ENCODE measurements around the gene MCTP1. TPM values are rescaled to one million over a fixed set of nuclear protein-coding genes. Genes with fewer than 3 reads are reported as not detected.

The MCTP1 gene
- total RNA-seq, 2 donors from 2014 or later = 22.1 to 256 TPM

- Histone ChIP-seq H3K9me3 (no peaks in the 10 kb centered on the region), H3K4me3 (no peak overlapping the region), H3K4me1 (ENCODE audit: control insufficient read depth in 1 of 2, low read depth in 2 of 2) (no peaks in the 10 kb centered on the region), H3K36me3 (no peaks in the 10 kb centered on the region), H3K27ac (no peak overlapping the region), H3K27me3 (replicated peaks; ENCODE audit: insufficient read depth) (no peaks in the 10 kb centered on the region)
- DNase-seq (ENCODE audit: low spot score) (no peak), ATAC-seq (ENCODE audit: insufficient number of reproducible peaks, low FRiP score, low read depth) (no peak)
- no peak for TF ChIP-seq CTCF (IDR thresholded peaks at IDR 0.05)
These were observed 125.3 kb downstream of the MCTP1 start for GRCh38 chr5:95159603-95160002.

- no peak for DNase-seq (ENCODE audit: low spot score)
- Histone ChIP-seq H3K9me3 (no peaks in the 10 kb centered on the region), H3K27me3 (replicated peaks; ENCODE audit: insufficient read depth) (no peaks in the 10 kb centered on the region), H3K27ac (no peak overlapping the region), H3K4me1 (ENCODE audit: control insufficient read depth in 1 of 2, low read depth in 2 of 2) (no peaks in the 10 kb centered on the region), H3K4me3 (no peak overlapping the region), H3K36me3 (no peaks in the 10 kb centered on the region)
- TF ChIP-seq CTCF (IDR thresholded peaks at IDR 0.05) = no peak
- ATAC-seq (ENCODE audit: insufficient number of reproducible peaks, low FRiP score, low read depth) = no peak
These were observed 129.0 kb downstream of the MCTP1 start for GRCh38 chr5:95155888-95156287.

- ATAC-seq (ENCODE audit: insufficient number of reproducible peaks, low FRiP score, low read depth) = no peak
These were observed 131.4 kb downstream of the MCTP1 start for GRCh38 chr5:95153511-95153910.

GRCh38 chr5:95152535-95152934 is 132.4 kb downstream of the MCTP1 start:
- H3K27ac ChIP-seq = no peak overlapping the region
- no peaks in the 10 kb centered on the region for H3K4me1 ChIP-seq (ENCODE audit: control insufficient read depth in 1 of 2, low read depth in 2 of 2)
- H3K36me3 ChIP-seq = no peaks in the 10 kb centered on the region
- DNase-seq (ENCODE audit: low spot score) (no peak), ATAC-seq (ENCODE audit: insufficient number of reproducible peaks, low FRiP score, low read depth) (no peak)
- H3K4me3 ChIP-seq = no peak overlapping the region
- no peak for TF ChIP-seq CTCF (IDR thresholded peaks at IDR 0.05)
- H3K27me3 ChIP-seq (replicated peaks; ENCODE audit: insufficient read depth) = no peaks in the 10 kb centered on the region
- H3K9me3 ChIP-seq = peaks cover 6% of the 10 kb centered on the region

More at GRCh38 chr5:95153511-95153910, 131.4 kb downstream of the MCTP1 start:
- H3K9me3 ChIP-seq = no peaks in the 10 kb centered on the region
- DNase-seq (ENCODE audit: low spot score) = no peak
- TF ChIP-seq CTCF (IDR thresholded peaks at IDR 0.05) = no peak
- H3K4me3 ChIP-seq = no peak overlapping the region
- no peaks in the 10 kb centered on the region for H3K36me3 ChIP-seq
- no peaks in the 10 kb centered on the region for H3K4me1 ChIP-seq (ENCODE audit: control insufficient read depth in 1 of 2, low read depth in 2 of 2)
- H3K27me3 ChIP-seq (replicated peaks; ENCODE audit: insufficient read depth) = no peaks in the 10 kb centered on the region
- H3K27ac ChIP-seq = no peak overlapping the region

- H3K9me3 ChIP-seq = peaks cover 6% of the 10 kb centered on the region
- DNase-seq (ENCODE audit: low spot score) (no peak), ATAC-seq (ENCODE audit: insufficient number of reproducible peaks, low FRiP score, low read depth) (no peak)
- no peak overlapping the region for H3K4me3 ChIP-seq
- H3K36me3 ChIP-seq = no peaks in the 10 kb centered on the region
- no peak for TF ChIP-seq CTCF (IDR thresholded peaks at IDR 0.05)
- H3K4me1 ChIP-seq (ENCODE audit: control insufficient read depth in 1 of 2, low read depth in 2 of 2) = no peaks in the 10 kb centered on the region
- no peaks in the 10 kb centered on the region for H3K27me3 ChIP-seq (replicated peaks; ENCODE audit: insufficient read depth)
- H3K27ac ChIP-seq = no peak overlapping the region
These were observed 132.8 kb downstream of the MCTP1 start for GRCh38 chr5:95152131-95152530.
